Measurements from ENCODE around the gene PRR32. TPM values are rescaled to one million over a fixed set of nuclear protein-coding genes. Genes with fewer than 3 reads are reported as not detected.
"Not testable (repeated sequence)": the region's sequence is repeated elsewhere in the genome, so short reads cannot be mapped to it uniquely, and the experiment has no call there.

PRR32 gene
- not detected for total RNA-seq
- 0 reads per million in 2 donors for total RNA-seq

GRCh38 chrX:126819429-126819828 is at the start of gene PRR32:
Gene PRR32 (plus strand): TSS chrX:126819729. CDS start chrX:126819844, 115 bp downstream.
- H3K9me3 ChIP-seq (ENCODE audit: control insufficient read depth, low read length, poor library complexity, severe bottlenecking) = no peaks in the 10 kb centered on the region
- H3K4me3 Mint-ChIP-seq = no peak within 1 kb of the TSS
- no peaks in the 10 kb centered on the region for H3K36me3 Mint-ChIP-seq (ENCODE audit: low read depth)
- H3K27me3 Mint-ChIP-seq = no peaks in the 10 kb centered on the region
- H3K27ac Mint-ChIP-seq = no peak within 1 kb of the TSS
- DNase-seq (no peak), ATAC-seq (no peak)
- no peaks in the 10 kb centered on the region for H3K4me1 Mint-ChIP-seq

GRCh38 chrX:126770179-126770578 is 49.4 kb upstream of the PRR32 start:
- ATAC-seq (no peak), DNase-seq (no peak)
- no peak overlapping the region for H3K4me3 Mint-ChIP-seq

GRCh38 chrX:126785539-126785938 is 34.0 kb upstream of the PRR32 start:
- no peaks in the 10 kb centered on the region for H3K9me3 ChIP-seq (ENCODE audit: control insufficient read depth, low read length, poor library complexity, severe bottlenecking)
- Mint-ChIP-seq H3K36me3 (ENCODE audit: low read depth) (no peaks in the 10 kb centered on the region), H3K27me3 (no peaks in the 10 kb centered on the region), H3K4me1 (no peaks in the 10 kb centered on the region), H3K27ac (no peak overlapping the region), H3K4me3 (no peak overlapping the region)
- ATAC-seq = no peak
- no peak for DNase-seq

More at GRCh38 chrX:126770179-126770578, 49.4 kb upstream of the PRR32 start:
- H3K9me3 ChIP-seq (ENCODE audit: control insufficient read depth, low read length, poor library complexity, severe bottlenecking) = no peaks in the 10 kb centered on the region
- Mint-ChIP-seq H3K27ac (no peak overlapping the region), H3K36me3 (ENCODE audit: low read depth) (no peaks in the 10 kb centered on the region), H3K4me1 (no peaks in the 10 kb centered on the region), H3K27me3 (no peaks in the 10 kb centered on the region)

GRCh38 chrX:126799059-126799458 is 20.5 kb upstream of the PRR32 start:
- Mint-ChIP-seq H3K36me3 (ENCODE audit: low read depth) (no peaks in the 10 kb centered on the region), H3K4me3 (no peak overlapping the region), H3K4me1 (no peaks in the 10 kb centered on the region), H3K27me3 (no peaks in the 10 kb centered on the region), H3K27ac (no peak overlapping the region)
- DNase-seq (no peak), ATAC-seq (no peak)
- H3K9me3 ChIP-seq (ENCODE audit: control insufficient read depth, low read length, poor library complexity, severe bottlenecking) = no peaks in the 10 kb centered on the region

GRCh38 chrX:126806784-126807183 is 12.7 kb upstream of the PRR32 start:
- H3K27ac Mint-ChIP-seq; DNase-seq; H3K9me3 ChIP-seq (ENCODE audit: control insufficient read depth, low read length, poor library complexity, severe bottlenecking); H3K4me3 Mint-ChIP-seq; H3K4me1 Mint-ChIP-seq; ATAC-seq; H3K36me3 Mint-ChIP-seq (ENCODE audit: low read depth); H3K27me3 Mint-ChIP-seq: not testable (repeated sequence)

GRCh38 chrX:126815806-126816205 is 3.7 kb upstream of the PRR32 start:
- no peaks in the 10 kb centered on the region for H3K4me1 Mint-ChIP-seq
- no peak overlapping the region for H3K27ac Mint-ChIP-seq
- H3K4me3 Mint-ChIP-seq = no peak overlapping the region
- no peak for DNase-seq
- ATAC-seq = no peak
- no peaks in the 10 kb centered on the region for H3K36me3 Mint-ChIP-seq (ENCODE audit: low read depth)
- H3K9me3 ChIP-seq (ENCODE audit: control insufficient read depth, low read length, poor library complexity, severe bottlenecking) = no peaks in the 10 kb centered on the region
- H3K27me3 Mint-ChIP-seq = no peaks in the 10 kb centered on the region

GRCh38 chrX:126820700-126821420 is 1.3 kb downstream of the PRR32 start:
- Mint-ChIP-seq H3K4me3 (no peak overlapping the region), H3K27ac (no peak overlapping the region), H3K4me1 (no peaks in the 10 kb centered on the region), H3K36me3 (ENCODE audit: low read depth) (no peaks in the 10 kb centered on the region), H3K27me3 (no peaks in the 10 kb centered on the region)
- H3K9me3 ChIP-seq (ENCODE audit: control insufficient read depth, low read length, poor library complexity, severe bottlenecking) = no peaks in the 10 kb centered on the region
- ATAC-seq (no peak), DNase-seq (no peak)

GRCh38 chrX:126824338-126825007 is 4.9 kb downstream of the PRR32 start:
- Mint-ChIP-seq H3K36me3 (ENCODE audit: low read depth) (no peaks in the 10 kb centered on the region), H3K27me3 (no peaks in the 10 kb centered on the region), H3K27ac (no peak overlapping the region), H3K4me1 (no peaks in the 10 kb centered on the region), H3K4me3 (no peak overlapping the region)
- DNase-seq (no peak), ATAC-seq (no peak)
- H3K9me3 ChIP-seq (ENCODE audit: control insufficient read depth, low read length, poor library complexity, severe bottlenecking) = no peaks in the 10 kb centered on the region

GRCh38 chrX:126825566-126826193 is 6.2 kb downstream of the PRR32 start:
- Mint-ChIP-seq H3K27ac (no peak overlapping the region), H3K4me1 (no peaks in the 10 kb centered on the region)

GRCh38 chrX:126836186-126836585 is 16.7 kb downstream of the PRR32 start:
- Mint-ChIP-seq H3K4me1 (no peaks in the 10 kb centered on the region), H3K36me3 (ENCODE audit: low read depth) (no peaks in the 10 kb centered on the region), H3K27ac (no peak overlapping the region), H3K4me3 (no peak overlapping the region), H3K27me3 (no peaks in the 10 kb centered on the region)
- no peaks in the 10 kb centered on the region for H3K9me3 ChIP-seq (ENCODE audit: control insufficient read depth, low read length, poor library complexity, severe bottlenecking)
- DNase-seq (no peak), ATAC-seq (no peak)

More at GRCh38 chrX:126825566-126826193, 6.2 kb downstream of the PRR32 start:
- Mint-ChIP-seq H3K27me3 (no peaks in the 10 kb centered on the region), H3K4me3 (no peak overlapping the region), H3K36me3 (ENCODE audit: low read depth) (no peaks in the 10 kb centered on the region)
- ATAC-seq = no peak
- no peak for DNase-seq
- H3K9me3 ChIP-seq (ENCODE audit: control insufficient read depth, low read length, poor library complexity, severe bottlenecking) = no peaks in the 10 kb centered on the region

GRCh38 chrX:126847143-126847542 is 27.6 kb downstream of the PRR32 start:
- no peaks in the 10 kb centered on the region for H3K9me3 ChIP-seq (ENCODE audit: control insufficient read depth, low read length, poor library complexity, severe bottlenecking)
- Mint-ChIP-seq H3K4me1 (no peaks in the 10 kb centered on the region), H3K27me3 (no peaks in the 10 kb centered on the region), H3K4me3 (no peak overlapping the region), H3K36me3 (ENCODE audit: low read depth) (no peaks in the 10 kb centered on the region), H3K27ac (no peak overlapping the region)
- ATAC-seq (no peak), DNase-seq (no peak)

- no peak overlapping the region for H3K4me3 Mint-ChIP-seq
- H3K27ac Mint-ChIP-seq = no peak overlapping the region
Observed at GRCh38 chrX:126855839-126856524, 36.5 kb downstream of the PRR32 start.

More at GRCh38 chrX:126855839-126856524, 36.5 kb downstream of the PRR32 start:
- DNase-seq (no peak), ATAC-seq (no peak)
- no peaks in the 10 kb centered on the region for H3K9me3 ChIP-seq (ENCODE audit: control insufficient read depth, low read length, poor library complexity, severe bottlenecking)
- Mint-ChIP-seq H3K4me1 (no peaks in the 10 kb centered on the region), H3K27me3 (no peaks in the 10 kb centered on the region), H3K36me3 (ENCODE audit: low read depth) (no peaks in the 10 kb centered on the region)
